Small intestine (tissue), 7 donors: Measurements from ENCODE around the gene PIP5KL1. TPM values are rescaled to one million over a fixed set of nuclear protein-coding genes. Genes with fewer than 3 reads are reported as not detected.
A peak's percentile ranks its signal among the peaks of the same experiment; 100 is the strongest.

Experiments
- DNase-seq, 2 donors: peaks; one replicate each; pipeline versions ENCODE4 v3.0.0 to v3.0.0-alpha.2; 2013
- FAIRE-seq: peaks from 2 replicates; lab custom pipeline; 2012; peaks lifted over from hg19 to GRCh38; lab: Jason Lieb, UNC
- H3K27ac ChIP-seq, 3 donors: one replicate each; pipeline ENCODE4 v1.5.1; 2013; ENCODE audit warnings: low read length in 2 of 3, mild to moderate bottlenecking in 2 of 3, control low read depth in 1 of 3, inconsistent platforms in 1 of 3, low read depth in 1 of 3, moderate library complexity in 1 of 3
- H3K27me3 ChIP-seq, 3 donors: one replicate each; pipeline ENCODE4 v1.6.1; 2013; ENCODE audit warnings: low read length in 3 of 3, inconsistent platforms in 1 of 3; ENCODE audit not compliant: control insufficient read depth in 3 of 3, insufficient read depth in 3 of 3
- H3K36me3 ChIP-seq, 3 donors: one replicate each; pipeline ENCODE4 v1.6.1; 2013; ENCODE audit warnings: low read length in 3 of 3, inconsistent platforms in 1 of 3, low read depth in 1 of 3, mild to moderate bottlenecking in 1 of 3, moderate library complexity in 1 of 3; ENCODE audit not compliant: control insufficient read depth in 3 of 3, insufficient read depth in 2 of 3
- H3K4me1 ChIP-seq, 3 donors: one replicate each; pipeline ENCODE4 v1.6.1; 2013; ENCODE audit warnings: low read length in 2 of 3, inconsistent platforms in 1 of 3, low read depth in 1 of 3, mild to moderate bottlenecking in 1 of 3, moderate library complexity in 1 of 3; ENCODE audit not compliant: control insufficient read depth in 3 of 3, insufficient read depth in 2 of 3
- H3K4me3 ChIP-seq, 3 donors: one replicate each; pipeline ENCODE4 v1.5.1; 2013; ENCODE audit warnings: low read length in 3 of 3, control low read depth in 1 of 3, inconsistent platforms in 1 of 3, low read depth in 1 of 3, mild to moderate bottlenecking in 1 of 3, moderate library complexity in 1 of 3
- H3K9me3 ChIP-seq, 2 donors: one replicate each; pipeline ENCODE4 v1.6.1; 2013; ENCODE audit warnings: low read depth in 1 of 2, low read length in 1 of 2; ENCODE audit not compliant: control insufficient read depth in 2 of 2, insufficient read depth in 1 of 2
- WGBS, 3 donors: extraction: QIAGEN DNeasy Blood & Tissue Kit; methylation state at CpG; one replicate each; pipeline ENCODE4 v1.1.7; 2013; 5-methylcytosine and 5-hydroxymethylcytosine counted together
- polyA plus RNA-seq, 4 donors: library from polyadenylated mRNA; stranded (reverse) in 3 of 4; unstranded in 1 of 4; fragments of 200-250 nt in 3 of 4; fragments of 120-200 nt in 1 of 4; gene quantifications; one replicate each; pipeline versions ENCODE4 v1.2.1 to v1.2.3, GENCODE V29; 2013
- donor health status: healthy with polysubstance abuse.
- donor health status: control.
- donor health status: control.
- donor health status: Bipolar disorder and iron deficiency.
- donor health status: healthy.

PIP5KL1 gene
- polyA plus RNA-seq, 4 donors: 0.40 to 0.81 (median 0.60) TPM; not detected in 1

DNA sequence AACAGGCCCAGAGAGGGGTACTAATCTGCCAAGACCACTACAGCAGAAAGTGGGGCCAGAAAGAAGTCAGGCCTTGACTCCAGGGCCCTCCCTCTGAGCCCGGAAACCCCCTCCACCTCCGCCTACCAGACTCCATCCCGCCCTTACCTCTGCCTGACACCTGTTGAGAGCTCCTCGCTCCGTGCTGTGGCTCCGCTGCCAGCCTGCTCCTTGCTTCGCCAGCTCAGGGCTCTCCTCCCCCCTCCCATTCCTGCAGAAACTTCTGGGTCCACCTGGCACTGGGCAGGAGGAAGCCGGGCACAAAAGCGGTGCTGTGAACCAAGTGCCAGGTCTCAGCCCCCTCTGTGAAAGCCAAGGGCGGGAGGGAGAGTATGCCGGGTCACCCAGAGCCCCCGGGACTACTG, 24.8 kb downstream of the PIP5KL1 start:
- H3K27me3 ChIP-seq: no peaks in the 10 kb centered on the region
- FAIRE-seq (no peak), DNase-seq (no peak)
- 61 to 77% (median 73%) methylated on average over 12 of the region's 12 CpGs for WGBS, 3 donors
- H3K9me3 ChIP-seq: no peaks in the 10 kb centered on the region
- peak overlapping the region in 1 of 3 donors; percentile 12 for H3K4me3 ChIP-seq
- peak overlapping the region in 2 of 3 donors; percentile 69 to 92 for H3K27ac ChIP-seq
- H3K4me1 ChIP-seq: peaks cover 0 to 18% (median 6%) of the 10 kb centered on the region in 3 donors
- peaks cover 0 to 30% (median 7%) of the 10 kb centered on the region in 3 donors for H3K36me3 ChIP-seq

DNA sequence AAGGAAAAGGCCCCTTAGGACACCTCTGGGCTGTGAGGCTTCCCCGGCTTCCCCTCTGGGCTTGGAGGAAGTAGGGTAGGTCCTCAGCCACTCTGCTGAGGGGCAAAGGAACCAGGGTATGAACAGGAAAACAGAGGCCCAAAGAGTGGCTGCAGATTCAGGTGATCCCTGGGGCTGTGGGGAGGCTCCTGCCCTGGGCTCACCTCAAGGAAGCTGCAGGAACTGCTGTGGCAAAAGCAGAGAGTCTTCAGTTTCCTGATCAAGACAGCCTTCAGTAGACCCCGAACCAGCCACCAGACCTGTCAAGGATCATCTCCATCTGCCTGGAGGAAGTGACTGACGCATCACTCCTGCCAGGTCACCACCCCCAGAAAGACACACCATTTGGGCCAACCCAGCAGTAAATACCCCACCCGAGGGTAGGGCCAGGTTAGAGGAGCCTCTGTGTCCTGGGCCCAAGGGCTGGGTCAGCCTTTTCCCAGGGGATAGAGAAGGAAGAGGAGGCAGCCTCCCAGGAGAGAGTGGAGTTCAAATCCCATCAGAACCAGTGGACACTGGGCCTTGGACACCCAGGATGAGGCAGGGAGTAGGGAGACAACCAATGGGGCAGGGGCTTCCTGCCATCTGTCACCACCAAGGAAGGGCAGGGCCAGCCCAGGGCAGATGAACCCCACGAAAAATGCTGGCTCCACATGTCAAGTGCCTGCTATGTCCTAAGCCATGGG, 25.4 kb downstream of the PIP5KL1 start:
- Histone ChIP-seq H3K4me3 (peak overlapping the region in 2 of 3 donors; percentile 16 to 18), H3K36me3 (peaks cover 0 to 24% (median 7%) of the 10 kb centered on the region in 3 donors), H3K4me1 (peaks cover 0 to 18% (median 6%) of the 10 kb centered on the region in 3 donors), H3K9me3 (no peaks in the 10 kb centered on the region), H3K27ac (peak overlapping the region; percentile 54 to 92 (median 69)), H3K27me3 (no peaks in the 10 kb centered on the region)
- no peak for DNase-seq
- 52 to 55% (median 52%) methylated on average over 5 of the region's 5 CpGs for WGBS, 3 donors
- no peak for FAIRE-seq

DNA sequence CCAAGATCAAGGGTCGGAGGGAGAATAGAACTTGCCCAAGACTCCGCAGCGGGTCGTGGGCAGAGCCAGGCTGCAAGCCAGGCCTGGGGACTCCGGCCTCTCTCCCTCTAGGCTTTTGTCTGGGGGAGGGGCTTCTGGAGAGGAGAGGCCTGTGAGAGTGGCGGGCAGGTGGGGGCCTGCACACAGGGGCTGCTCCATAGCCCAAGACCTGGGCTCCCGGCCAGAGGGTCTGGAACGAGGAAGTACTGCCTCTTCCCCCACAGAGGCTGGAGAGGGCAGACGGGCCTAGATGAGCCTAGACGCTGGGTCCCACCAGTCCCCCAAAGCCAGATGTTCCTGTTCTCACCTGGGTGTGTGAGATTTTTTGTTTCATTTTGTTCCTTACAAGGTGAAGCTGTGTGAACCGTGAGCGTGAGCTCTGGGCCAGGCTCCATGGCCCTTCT, 26.0 kb downstream of the PIP5KL1 start:
- DNase-seq (no peak), FAIRE-seq (no peak)
- H3K36me3 ChIP-seq: peaks cover 0 to 18% (median 7%) of the 10 kb centered on the region in 3 donors
- WGBS, 3 donors: 44 to 75% (median 62%) methylated on average over 8 to 12 of the region's 12 CpGs
- H3K9me3 ChIP-seq: no peaks in the 10 kb centered on the region
- peaks cover 0 to 6% (median 0%) of the 10 kb centered on the region in 3 donors for H3K27me3 ChIP-seq
- H3K4me3 ChIP-seq: peak overlapping the region in 2 of 3 donors; percentile 16 to 18
- H3K27ac ChIP-seq: peak overlapping the region; percentile 54 to 92 (median 69)
- H3K4me1 ChIP-seq: peaks cover 0 to 22% (median 6%) of the 10 kb centered on the region in 3 donors

DNA sequence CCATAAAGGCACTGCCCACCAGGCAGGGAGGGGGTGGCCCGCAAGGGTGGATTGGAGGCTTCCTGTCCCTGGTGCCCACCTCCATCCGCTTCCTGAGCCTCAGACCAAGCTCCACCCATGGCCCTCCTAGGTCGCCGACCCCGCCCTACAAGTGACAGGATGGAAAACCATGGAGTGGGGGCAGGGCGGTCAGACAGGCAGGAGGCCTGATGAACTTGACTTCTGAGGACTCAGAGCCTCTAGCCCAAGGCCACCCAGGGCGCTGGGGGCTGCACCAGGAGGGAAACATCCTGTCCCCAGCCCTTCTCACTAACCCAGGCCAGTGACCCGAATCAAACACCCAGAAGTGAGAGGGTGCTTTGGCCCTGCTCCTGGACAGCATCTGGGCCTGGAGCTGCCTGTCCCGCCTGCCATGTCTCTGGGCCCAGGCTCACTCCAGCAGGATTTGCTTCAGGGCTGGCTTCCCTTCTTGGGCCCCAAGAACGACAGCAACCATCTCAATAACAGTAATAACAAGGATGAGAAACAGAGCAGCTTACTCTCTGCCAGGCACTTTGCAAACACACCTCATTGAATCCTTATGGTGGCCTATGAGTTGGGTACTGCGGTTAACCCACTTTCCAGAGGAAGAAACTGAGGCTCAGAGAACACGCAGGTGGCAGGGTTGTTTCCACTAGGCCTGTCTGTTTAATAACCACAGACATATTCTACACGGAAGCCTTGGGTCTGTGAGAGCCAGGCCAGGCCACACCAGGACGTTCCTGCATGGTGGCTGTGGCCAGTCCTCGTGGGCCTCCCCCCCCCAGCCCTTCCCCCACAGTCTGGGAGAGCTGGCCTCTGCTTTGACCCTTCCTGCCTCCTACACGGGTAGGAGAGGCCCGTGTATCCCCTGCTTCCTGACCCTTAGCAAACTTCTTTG, 26.8 kb downstream of the PIP5KL1 start:
- peak; percentile 52 to 62 for DNase-seq
- Histone ChIP-seq H3K27ac (peak overlapping the region; percentile 17 to 92 (median 69)), H3K9me3 (no peaks in the 10 kb centered on the region), H3K4me3 (peak overlapping the region in 1 of 3 donors; percentile 8), H3K36me3 (peaks cover 0 to 15% (median 7%) of the 10 kb centered on the region in 3 donors), H3K27me3 (peaks cover 0 to 10% (median 0%) of the 10 kb centered on the region in 3 donors), H3K4me1 (peaks cover 0 to 25% (median 6%) of the 10 kb centered on the region in 3 donors)
- 38 to 65% (median 55%) methylated on average over 17 of the region's 17 CpGs for WGBS, 3 donors
- no peak for FAIRE-seq

DNA sequence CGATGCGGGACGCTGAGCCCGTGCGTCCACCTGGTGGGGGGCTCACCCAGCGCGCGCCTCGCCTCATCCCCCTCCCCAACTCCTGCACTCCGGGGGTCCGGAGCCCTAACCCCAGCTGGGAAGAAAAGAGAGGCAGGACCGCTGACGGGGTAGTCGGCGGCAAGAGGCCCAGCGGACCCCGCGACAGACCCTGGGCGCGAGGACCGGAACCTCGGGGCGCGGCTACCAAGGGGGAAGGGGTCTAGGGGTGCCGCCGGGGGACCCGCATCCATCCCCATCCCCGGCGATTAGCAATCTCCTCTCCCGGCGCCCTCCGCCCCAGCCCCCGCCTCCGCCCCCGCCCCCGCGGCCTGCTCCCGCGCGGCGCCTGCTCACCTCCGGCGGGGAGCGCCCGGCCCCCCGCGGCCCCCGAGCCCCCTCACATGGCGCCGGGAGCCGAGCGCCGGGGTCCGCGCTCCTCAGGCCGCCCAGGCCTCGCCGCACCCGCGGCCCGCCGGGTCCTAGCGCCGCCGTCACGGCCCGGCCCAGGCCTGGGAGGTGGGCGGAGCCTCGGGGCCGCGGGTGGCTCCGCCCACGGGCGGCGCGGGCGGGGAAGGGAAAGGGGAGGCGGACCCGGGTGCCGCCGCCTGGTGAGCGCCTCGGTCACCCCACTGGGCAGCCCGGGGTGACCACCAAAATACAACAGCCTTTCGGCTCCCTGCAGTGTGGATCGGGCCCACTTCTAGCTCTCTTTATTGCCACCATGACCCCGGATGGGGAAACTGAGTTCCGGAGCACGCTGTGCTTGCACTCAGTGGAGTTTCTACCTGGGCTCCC, 31.2 kb downstream of the PIP5KL1 start, which contains the start of gene ST6GALNAC6:
Gene ST6GALNAC6, minus strand, starts transcription at position 476 of the 816 bp plus-strand sequence. CDS start 1,622 bp downstream, outside the sequence.
- peaks cover 0 to 14% (median 0%) of the 10 kb centered on the region in 3 donors for H3K27me3 ChIP-seq
- FAIRE-seq (no peak), DNase-seq (peak; percentile 70 to 80)
- peak within 1 kb of the TSS; percentile 71 to 89 (median 86) for H3K4me3 ChIP-seq
- 0 to 2% (median 1%) methylated on average over 23 to 88 of the region's 89 CpGs for WGBS, 3 donors
- peaks cover 0 to 15% of the 10 kb centered on the region in 2 donors for H3K9me3 ChIP-seq
- H3K36me3 ChIP-seq: peaks cover 0 to 20% (median 4%) of the 10 kb centered on the region in 3 donors
- peaks cover 2 to 33% (median 4%) of the 10 kb centered on the region in 3 donors for H3K4me1 ChIP-seq
- H3K27ac ChIP-seq: peak within 1 kb of the TSS; percentile 12 to 89 (median 45)

DNA sequence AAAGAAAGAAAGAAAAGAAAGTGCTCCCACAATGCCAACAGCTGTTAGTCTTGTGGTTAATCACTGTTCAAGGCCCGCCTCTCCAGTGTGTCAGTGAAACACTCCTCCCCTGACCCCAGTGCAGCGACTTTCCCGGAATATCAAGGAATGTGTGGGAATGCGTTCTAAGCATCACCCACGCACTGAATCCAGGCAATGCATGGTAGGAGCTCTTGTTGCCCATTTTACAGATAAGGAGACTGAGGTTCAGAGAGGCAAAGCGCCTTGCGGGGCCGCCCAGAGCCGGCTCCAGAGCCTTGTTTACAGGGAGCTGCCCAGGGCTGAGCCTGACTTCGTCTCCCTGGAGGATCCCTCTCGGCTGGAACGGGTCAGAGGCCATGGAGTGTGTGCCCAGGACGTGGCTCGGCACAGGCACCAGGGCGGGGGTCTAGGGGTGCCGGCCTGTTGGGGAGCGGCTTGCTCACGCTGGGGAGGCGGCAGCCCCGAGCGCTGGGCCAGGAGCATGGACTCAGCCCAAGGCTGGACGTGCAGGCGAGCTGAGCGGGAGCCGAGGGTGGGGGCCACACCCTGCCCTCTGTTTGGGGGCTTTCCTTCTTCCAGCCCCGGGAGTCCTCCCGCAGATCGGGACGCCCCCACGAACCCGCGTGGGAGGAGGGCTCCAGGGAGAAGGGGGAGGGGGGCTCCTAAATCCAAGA, 32.0 kb downstream of the PIP5KL1 start:
- Histone ChIP-seq H3K4me1 (peaks cover 0 to 25% (median 4%) of the 10 kb centered on the region in 3 donors), H3K27ac (peak overlapping the region; percentile 12 to 89 (median 45)), H3K4me3 (peak overlapping the region; percentile 71 to 89 (median 86)), H3K27me3 (peaks cover 0 to 14% (median 0%) of the 10 kb centered on the region in 3 donors), H3K9me3 (peaks cover 0 to 22% of the 10 kb centered on the region in 2 donors), H3K36me3 (peaks cover 0 to 28% (median 10%) of the 10 kb centered on the region in 3 donors)
- FAIRE-seq (no peak), DNase-seq (peak in 1 of 2 donors; percentile 42)
- 8 to 12% (median 11%) methylated on average over 27 to 32 of the region's 32 CpGs for WGBS, 3 donors

DNA sequence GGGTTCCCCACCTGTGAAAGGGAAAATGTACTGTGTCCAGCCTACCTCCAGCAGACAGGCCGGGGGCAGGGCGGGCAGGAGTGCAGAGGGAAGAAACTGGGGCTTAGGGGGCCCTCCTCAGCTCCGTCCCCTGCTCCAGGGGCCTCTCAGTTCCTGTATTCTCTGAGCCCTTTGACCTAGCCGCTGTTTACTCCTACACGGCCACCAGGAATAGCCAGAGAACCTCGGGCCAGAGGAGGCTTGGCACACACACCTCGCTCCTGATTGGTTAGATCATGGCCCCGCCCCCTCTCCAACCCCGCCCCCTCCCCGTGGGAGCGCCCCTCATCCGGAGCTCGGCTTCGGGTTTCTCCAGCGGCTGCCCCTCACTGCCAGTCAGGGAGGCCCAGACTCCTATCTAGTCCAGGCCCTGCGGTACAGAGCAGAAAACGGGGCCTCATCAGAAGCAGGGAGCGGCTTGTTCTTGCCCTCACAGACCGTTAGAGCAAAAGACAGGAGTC, 33.3 kb downstream of the PIP5KL1 start:
- peak; percentile 25 to 62 for DNase-seq
- H3K27me3 ChIP-seq: peaks cover 0 to 14% (median 0%) of the 10 kb centered on the region in 3 donors
- peaks cover 0 to 31% (median 13%) of the 10 kb centered on the region in 3 donors for H3K36me3 ChIP-seq
- H3K9me3 ChIP-seq: peaks cover 0 to 36% of the 10 kb centered on the region in 2 donors
- no peak for FAIRE-seq
- WGBS, 3 donors: 10 to 18% (median 14%) methylated on average over 17 to 19 of the region's 19 CpGs
- H3K4me3 ChIP-seq: no peak overlapping the region
- H3K4me1 ChIP-seq: peaks cover 0 to 21% (median 4%) of the 10 kb centered on the region in 3 donors
- peak overlapping the region in 2 of 3 donors; percentile 52 to 80 for H3K27ac ChIP-seq
